GM12878 (cell line): ENCODE measurements around the gene VSTM4.

ENCODE experiments used
- ATF3 ChIP-seq: IDR thresholded peaks from 2 replicates; pipeline ENCODE4 v1.6.1; 2011; ENCODE audit warnings: low read depth, mild to moderate bottlenecking, low read length, moderate library complexity, borderline replicate concordance; ENCODE audit errors: extremely low read depth
- BMI1 ChIP-seq: fragments of 450-650 bp; IDR thresholded peaks from 2 replicates; pipeline ENCODE4 v1.6.1; 2016; ENCODE audit warnings: mild to moderate bottlenecking, moderate library complexity, borderline replicate concordance
- CBFB ChIP-seq: IDR thresholded peaks from 2 replicates; pipeline ENCODE4 v1.6.1; 2016; ENCODE audit warnings: antibody characterized with exemption, low read depth
- CTCF ChIP-seq, 3 experiments: IDR thresholded peaks in 2 of 3; conservative IDR thresholded peaks in 1 of 3; 2 replicates each; pipeline ENCODE4 v1.5.1; 2011; ENCODE audit warnings: low read depth in 3 of 3, low read length in 3 of 3, mild to moderate bottlenecking in 3 of 3, control low read depth in 2 of 3, moderate library complexity in 2 of 3, inconsistent platforms in 1 of 3, mixed read lengths in 1 of 3; ENCODE audit not compliant: control insufficient read depth in 2 of 3, insufficient read depth in 1 of 3; ENCODE audit errors: extremely low read depth in 1 of 3
- ESRRA ChIP-seq: IDR thresholded peaks from 2 replicates; pipeline ENCODE4 v1.6.1; 2012; ENCODE audit warnings: mild to moderate bottlenecking, low read length, improper control_type of control experiment
- EZH2 ChIP-seq: IDR thresholded peaks from 2 replicates; pipeline ENCODE4 v1.6.1; 2012; ENCODE audit warnings: low read depth, mild to moderate bottlenecking, control low read depth, inconsistent platforms, low read length, borderline replicate concordance; ENCODE audit not compliant: control insufficient read depth
- NFYB ChIP-seq: IDR thresholded peaks from 2 replicates; pipeline ENCODE4 v1.6.1; 2011; ENCODE audit warnings: low read depth, mild to moderate bottlenecking, low read length, improper control_type of control experiment, moderate library complexity; ENCODE audit not compliant: insufficient read depth
- NR2C2 ChIP-seq: IDR thresholded peaks from 2 replicates; pipeline ENCODE4 v1.6.1; 2011; ENCODE audit warnings: borderline replicate concordance, low read depth; ENCODE audit not compliant: control insufficient read depth, insufficient read length
- PAX5 ChIP-seq: IDR thresholded peaks from 2 replicates; pipeline ENCODE4 v1.6.1; 2011; ENCODE audit warnings: low read depth, low read length, borderline replicate concordance
- POLR2A ChIP-seq: IDR thresholded peaks from 2 replicates; pipeline ENCODE4 v1.6.1; 2011; ENCODE audit warnings: low read depth, mild to moderate bottlenecking, low read length
- REST ChIP-seq: IDR thresholded peaks from 2 replicates; pipeline ENCODE4 v1.6.1; 2012; ENCODE audit warnings: mild to moderate bottlenecking, low read depth, low read length
- SMAD5 ChIP-seq: IDR thresholded peaks from 2 replicates; pipeline ENCODE4 v1.6.1; 2016; ENCODE audit warnings: antibody characterized with exemption, low read depth
- TAF1 ChIP-seq: IDR thresholded peaks from 2 replicates; pipeline ENCODE4 v1.6.1; 2011; ENCODE audit warnings: mild to moderate bottlenecking, low read depth, low read length, borderline replicate concordance
- TCF12 ChIP-seq: IDR thresholded peaks from 2 replicates; pipeline ENCODE4 v1.6.1; 2011; ENCODE audit warnings: low read depth, mild to moderate bottlenecking, low read length

- TF ChIP-seq CTCF (IDR thresholded peaks at IDR 0.05 in 2 of 3, conservative IDR thresholded peaks at IDR 0.05 in 1 of 3; ENCODE audit: control insufficient read depth in 2 of 3, extremely low read depth in 1 of 3, insufficient read depth in 1 of 3, low read depth in 3 of 3, low read length in 3 of 3) (no peak), PAX5 (no peak), REST (no peak), TCF12 (no peak), ESRRA (no peak), NR2C2 (no peak), TAF1 (no peak), SMAD5 (no peak), ATF3 (no peak), CBFB (no peak), BMI1 (no peak), EZH2 (no peak), POLR2A (no peak), NFYB (no peak)
Measured at GRCh38 chr10:49066944-49067730, 48.2 kb downstream of the VSTM4 start.
